ENCODE measurements around the gene TCF4. TPM values are rescaled to one million over a fixed set of nuclear protein-coding genes. Genes with fewer than 3 reads are reported as not detected.
A peak's percentile ranks its signal among the peaks of the same experiment; 100 is the strongest.

TCF4 gene
- total RNA-seq, 1 experiment from 2014 or later: 93.7 TPM

GRCh38 chr18:55256929-55257289 lies 331.1 kb downstream of the TCF4 start:
- DNase-seq: no peak
- H3K27me3 ChIP-seq (replicated peaks; ENCODE audit: control insufficient read depth, insufficient read depth, low read length): no peaks in the 10 kb centered on the region
- Mint-ChIP-seq H3K36me3 (ENCODE audit: insufficient read depth, unreplicated experiment) (peaks cover 45% of the 10 kb centered on the region), H3K9me3 (ENCODE audit: unreplicated experiment) (no peaks in the 10 kb centered on the region), H3K4me1 (ENCODE audit: low read depth, unreplicated experiment) (peaks cover 10% of the 10 kb centered on the region), H3K27ac (ENCODE audit: unreplicated experiment) (peak overlapping the region; percentile 82), H3K27me3 (ENCODE audit: insufficient read depth, unreplicated experiment) (no peaks in the 10 kb centered on the region), H3K4me3 (ENCODE audit: unreplicated experiment) (no peak overlapping the region)
- no peaks in the 10 kb centered on the region for H3K9me3 ChIP-seq
- no TSS peak for BruUV-seq (replicated peaks)
- ChIA-PET CTCF (no interaction called here), POLR2A (no interaction called here)
- H3K36me3 ChIP-seq (ENCODE audit: control insufficient read depth, insufficient read depth, low read length): no peaks in the 10 kb centered on the region
- peaks cover 62% of the 10 kb centered on the region for H3K4me1 ChIP-seq
- no peak overlapping the region for H3K4me3 ChIP-seq (ENCODE audit: low read depth, low read length)
- TF ChIP-seq, protein P1, sequence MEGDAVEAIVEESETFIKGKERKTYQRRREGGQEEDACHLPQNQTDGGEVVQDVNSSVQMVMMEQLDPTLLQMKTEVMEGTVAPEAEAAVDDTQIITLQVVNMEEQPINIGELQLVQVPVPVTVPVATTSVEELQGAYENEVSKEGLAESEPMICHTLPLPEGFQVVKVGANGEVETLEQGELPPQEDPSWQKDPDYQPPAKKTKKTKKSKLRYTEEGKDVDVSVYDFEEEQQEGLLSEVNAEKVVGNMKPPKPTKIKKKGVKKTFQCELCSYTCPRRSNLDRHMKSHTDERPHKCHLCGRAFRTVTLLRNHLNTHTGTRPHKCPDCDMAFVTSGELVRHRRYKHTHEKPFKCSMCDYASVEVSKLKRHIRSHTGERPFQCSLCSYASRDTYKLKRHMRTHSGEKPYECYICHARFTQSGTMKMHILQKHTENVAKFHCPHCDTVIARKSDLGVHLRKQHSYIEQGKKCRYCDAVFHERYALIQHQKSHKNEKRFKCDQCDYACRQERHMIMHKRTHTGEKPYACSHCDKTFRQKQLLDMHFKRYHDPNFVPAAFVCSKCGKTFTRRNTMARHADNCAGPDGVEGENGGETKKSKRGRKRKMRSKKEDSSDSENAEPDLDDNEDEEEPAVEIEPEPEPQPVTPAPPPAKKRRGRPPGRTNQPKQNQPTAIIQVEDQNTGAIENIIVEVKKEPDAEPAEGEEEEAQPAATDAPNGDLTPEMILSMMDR (IDR thresholded peaks at IDR 0.05; ENCODE audit: insufficient read depth in 1 of 2, low read depth in 1 of 2, low read length in 1 of 2, severe bottlenecking in 1 of 2, unreplicated experiment in 1 of 2): no peak
- intact Hi-C loops (cut with micrococcal nuclease; ENCODE audit: unreplicated experiment): no loop called here

DNA sequence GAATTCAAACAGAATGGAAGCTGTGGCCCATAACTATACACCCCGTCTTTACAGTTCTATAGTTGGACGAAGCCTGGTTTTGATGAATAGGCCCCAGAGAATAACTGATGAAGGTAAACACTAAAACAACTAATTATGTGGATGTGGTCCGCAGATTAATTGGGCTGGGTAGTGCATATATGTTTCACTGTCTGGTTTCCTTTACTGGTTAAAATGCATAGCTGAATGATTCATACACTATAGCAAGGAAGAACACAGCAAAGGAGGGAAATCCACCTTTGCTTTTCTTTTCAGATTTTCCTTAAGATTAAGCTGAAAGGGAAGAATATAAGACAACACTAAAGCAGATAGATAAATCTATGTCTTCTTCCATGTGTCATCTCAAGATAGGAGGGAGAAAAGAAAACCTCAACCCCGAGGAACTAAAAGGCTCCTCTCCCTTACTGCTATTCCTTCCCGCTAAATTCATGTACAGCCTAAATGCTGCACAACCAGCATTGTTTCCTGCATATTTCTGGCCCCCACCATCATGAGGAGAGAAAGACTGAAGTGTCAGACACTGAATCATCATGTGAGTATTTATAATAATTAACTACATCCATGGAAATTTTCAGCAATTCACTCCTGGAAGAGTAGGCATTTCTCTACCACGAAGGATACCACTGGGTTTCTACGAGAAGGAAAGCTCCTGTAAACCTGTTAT lies 331.6 kb downstream of the TCF4 start:
- ChIA-PET CTCF (no interaction called here), POLR2A (no interaction called here)
- BruUV-seq (replicated peaks): no TSS peak
- DNase-seq: no peak
- Histone ChIP-seq H3K27me3 (replicated peaks; ENCODE audit: control insufficient read depth, insufficient read depth, low read length) (no peaks in the 10 kb centered on the region), H3K36me3 (ENCODE audit: control insufficient read depth, insufficient read depth, low read length) (no peaks in the 10 kb centered on the region), H3K4me3 (ENCODE audit: low read depth, low read length) (no peak overlapping the region), H3K9me3 (no peaks in the 10 kb centered on the region), H3K4me1 (peaks cover 60% of the 10 kb centered on the region)
- H3K27me3 Mint-ChIP-seq (ENCODE audit: insufficient read depth, unreplicated experiment): no peaks in the 10 kb centered on the region
- peaks cover 10% of the 10 kb centered on the region for H3K4me1 Mint-ChIP-seq (ENCODE audit: low read depth, unreplicated experiment)
- no peaks in the 10 kb centered on the region for H3K9me3 Mint-ChIP-seq (ENCODE audit: unreplicated experiment)
- TF ChIP-seq, protein P1 (IDR thresholded peaks at IDR 0.05; ENCODE audit: insufficient read depth in 1 of 2, low read depth in 1 of 2, low read length in 1 of 2, severe bottlenecking in 1 of 2, unreplicated experiment in 1 of 2): no peak
- H3K4me3 Mint-ChIP-seq (ENCODE audit: unreplicated experiment): no peak overlapping the region
- peaks cover 50% of the 10 kb centered on the region for H3K36me3 Mint-ChIP-seq (ENCODE audit: insufficient read depth, unreplicated experiment)
- intact Hi-C loops (cut with micrococcal nuclease; ENCODE audit: unreplicated experiment): no loop called here
- H3K27ac Mint-ChIP-seq (ENCODE audit: unreplicated experiment): peak overlapping the region; percentile 82

DNA sequence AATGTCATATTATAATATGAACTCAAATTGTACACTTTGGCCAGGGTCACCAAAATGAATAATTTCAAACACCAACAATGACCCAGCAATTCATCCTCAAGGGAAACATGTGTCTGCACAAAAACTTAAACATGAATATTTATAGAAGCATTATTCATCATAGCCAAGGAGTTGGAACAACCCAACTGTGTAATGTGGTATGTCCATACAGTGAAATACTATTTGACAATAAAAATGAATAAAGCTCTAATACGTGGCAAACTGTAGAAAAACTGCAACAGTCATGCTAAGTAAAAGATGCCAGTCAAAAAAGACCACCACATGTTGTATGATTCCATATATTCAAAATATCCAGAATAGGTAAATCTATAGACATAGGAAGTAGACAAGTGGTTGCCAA lies 334.2 kb downstream of the TCF4 start:
- Mint-ChIP-seq H3K9me3 (ENCODE audit: unreplicated experiment) (no peaks in the 10 kb centered on the region), H3K4me1 (ENCODE audit: low read depth, unreplicated experiment) (peaks cover 19% of the 10 kb centered on the region), H3K36me3 (ENCODE audit: insufficient read depth, unreplicated experiment) (peaks cover 48% of the 10 kb centered on the region), H3K4me3 (ENCODE audit: unreplicated experiment) (no peak overlapping the region), H3K27me3 (ENCODE audit: insufficient read depth, unreplicated experiment) (no peaks in the 10 kb centered on the region), H3K27ac (ENCODE audit: unreplicated experiment) (no peak overlapping the region)
- TF ChIP-seq, protein P1 (IDR thresholded peaks at IDR 0.05; ENCODE audit: insufficient read depth in 1 of 2, low read depth in 1 of 2, low read length in 1 of 2, severe bottlenecking in 1 of 2, unreplicated experiment in 1 of 2): no peak
- intact Hi-C loops (cut with micrococcal nuclease; ENCODE audit: unreplicated experiment): no loop called here
- Histone ChIP-seq H3K4me1 (peaks cover 61% of the 10 kb centered on the region), H3K9me3 (no peaks in the 10 kb centered on the region), H3K27me3 (replicated peaks; ENCODE audit: control insufficient read depth, insufficient read depth, low read length) (no peaks in the 10 kb centered on the region), H3K4me3 (ENCODE audit: low read depth, low read length) (no peak overlapping the region), H3K36me3 (ENCODE audit: control insufficient read depth, insufficient read depth, low read length) (no peaks in the 10 kb centered on the region)
- BruUV-seq (replicated peaks): no TSS peak
- POLR2A ChIA-PET: no interaction called here
- DNase-seq: no peak
- CTCF ChIA-PET: no interaction called here

Measured in Caco-2 (cell line).